H1 (cell line): Measurements from ENCODE around the gene MYL5.

Source experiments
- BRCA1 ChIP-seq: IDR thresholded peaks from 2 replicates; pipeline ENCODE4 v1.6.1; 2012; ENCODE audit warnings: low read depth, low read length, improper control_type of control experiment
- CHD7 ChIP-seq: fragments of 300-600 bp; sonication (generic); IDR thresholded peaks from 2 replicates; pipeline ENCODE4 v1.7.1; 2012; ENCODE audit warnings: low read length, moderate library complexity, mild to moderate bottlenecking, inconsistent platforms; ENCODE audit not compliant: insufficient replicate concordance
- CTCF ChIP-seq, 3 experiments: IDR thresholded peaks; 1 replicate in 2 of 3; 2 replicates in 1 of 3; pipeline versions ENCODE4 v1.5.1 to v1.6.1; 2011; ENCODE audit warnings: low read length in 3 of 3, mild to moderate bottlenecking in 3 of 3, inconsistent platforms in 2 of 3, low read depth in 1 of 3, moderate library complexity in 1 of 3; ENCODE audit not compliant: insufficient read depth in 1 of 3; ENCODE audit errors: control extremely low read depth in 1 of 3
- JUN ChIP-seq: IDR thresholded peaks from 2 replicates; pipeline ENCODE4 v1.6.1; 2011; ENCODE audit warnings: low read depth, mild to moderate bottlenecking, improper control_type of control experiment, low read length
- RFX5 ChIP-seq: IDR thresholded peaks from 2 replicates; pipeline ENCODE4 v1.6.1; 2011; ENCODE audit warnings: low read depth, low read length, improper control_type of control experiment, borderline replicate concordance

GRCh38 chr4:658681-659667 lies 15.4 kb upstream of the MYL5 start:
- TF ChIP-seq CTCF (IDR thresholded peaks at IDR 0.05; ENCODE audit: control extremely low read depth in 1 of 3, insufficient read depth in 1 of 3, low read depth in 1 of 3, low read length in 3 of 3): no peak
- TF ChIP-seq BRCA1: no peak
- TF ChIP-seq CHD7: no peak
- TF ChIP-seq JUN: no peak
- no peak for TF ChIP-seq RFX5
